HAP-1 (cell line): ENCODE measurements around the gene FRRS1.
A peak's percentile ranks its signal among the peaks of the same experiment; 100 is the strongest.

Source experiments
- DNase-seq, 2 experiments: peaks; one replicate each; pipeline ENCODE4 v3.0.0-alpha.2; 2016 to 2020; ENCODE audit warnings: low spot score in 2 of 2
- H3K27me3 ChIP-seq: fragments of 250-450 bp; sonication (Bioruptor Pico); 2 replicates; pipeline ENCODE4 v1.5.1; 2020; ENCODE audit warnings: low read depth, mild to moderate bottlenecking, moderate library complexity
- H3K36me3 ChIP-seq: fragments of 250-450 bp; sonication (Bioruptor Pico); replicated peaks from 2 replicates; pipeline ENCODE4 v1.5.1; 2020; ENCODE audit warnings: mild to moderate bottlenecking
- H3K4me1 ChIP-seq: fragments of 250-450 bp; sonication (Bioruptor Pico); 2 replicates; pipeline ENCODE4 v1.5.1; 2020; ENCODE audit warnings: mild to moderate bottlenecking
- H3K4me3 ChIP-seq: fragments of 250-450 bp; sonication (Bioruptor Pico); 2 replicates; pipeline ENCODE4 v1.5.1; 2020; ENCODE audit warnings: mild to moderate bottlenecking, moderate library complexity
- H3K9me3 ChIP-seq: fragments of 250-450 bp; sonication (Bioruptor Pico); 2 replicates; pipeline ENCODE4 v1.5.1; 2020; ENCODE audit warnings: mild to moderate bottlenecking, moderate library complexity
- in situ Hi-C: fragments of 300-500 bp; cut with MboI; formaldehyde crosslinking; loops from 3 replicates; pipeline ENCODE4 v1.14.3; 2020; ENCODE audit warnings: low sequenced_read_pairs, inconsistent platforms, mixed read lengths

FRRS1 gene

DNA sequence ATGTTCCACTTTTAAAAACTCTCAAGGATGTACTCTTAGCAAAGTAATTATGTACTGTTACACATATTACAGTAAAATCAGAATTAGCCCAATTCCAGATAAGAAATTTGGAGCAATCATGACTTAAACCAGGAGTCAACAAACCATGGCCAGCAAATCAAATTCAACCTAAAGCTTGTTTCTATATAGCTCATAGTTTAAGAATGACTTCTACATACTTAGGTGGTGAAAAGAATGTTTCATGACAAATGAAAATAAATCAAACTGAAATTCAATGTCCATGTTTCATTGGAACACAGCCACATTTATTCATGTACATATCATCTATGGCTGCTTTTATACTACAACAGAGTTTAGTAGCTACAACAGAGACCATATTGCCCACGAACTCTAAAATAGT, 35.1 kb downstream of the FRRS1 start:
- Histone ChIP-seq H3K36me3 (no peaks in the 10 kb centered on the region), H3K27me3 (no peaks in the 10 kb centered on the region), H3K4me3 (no peak overlapping the region), H3K4me1 (peaks cover 12% of the 10 kb centered on the region), H3K9me3 (no peaks in the 10 kb centered on the region)
- in situ Hi-C loops, result no loop called here
- no peak for DNase-seq

DNA sequence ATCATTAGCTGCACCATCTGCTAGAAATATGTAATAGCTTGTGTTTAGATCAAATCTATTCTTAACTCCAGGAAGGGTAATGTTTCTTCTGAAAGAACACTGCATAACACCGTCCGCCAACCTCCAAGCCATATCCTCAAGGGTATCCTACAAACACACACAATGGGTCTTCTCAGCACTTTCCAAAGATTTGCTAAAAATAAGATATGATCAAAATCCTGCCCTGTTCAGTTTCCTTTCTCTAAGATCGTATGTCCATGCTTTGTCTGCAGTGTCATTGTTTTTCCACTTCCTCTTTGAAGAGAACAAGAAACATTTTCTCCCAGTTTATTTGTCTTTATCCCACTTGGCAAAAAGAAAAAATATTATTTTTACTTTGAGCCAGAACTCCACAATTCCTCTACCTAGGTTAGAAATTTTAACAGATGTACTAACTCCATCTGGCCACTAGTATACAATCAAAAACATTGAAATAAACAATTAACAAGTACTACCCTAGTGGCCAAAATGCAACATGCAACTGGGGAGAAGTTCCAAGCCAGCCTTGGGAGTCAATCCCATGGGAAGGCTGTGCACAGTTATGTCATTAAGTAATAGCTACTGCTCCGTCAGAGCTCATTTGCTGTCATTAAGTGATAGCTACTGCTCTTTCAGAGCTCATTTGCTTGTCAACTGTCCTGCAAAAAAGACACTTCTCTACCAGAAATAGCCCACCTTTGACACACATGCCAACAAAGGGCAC, 37.8 kb downstream of the FRRS1 start:
- in situ Hi-C loops, result no loop called here
- Histone ChIP-seq H3K4me1 (peaks cover 8% of the 10 kb centered on the region), H3K4me3 (no peak overlapping the region), H3K9me3 (no peaks in the 10 kb centered on the region), H3K27me3 (no peaks in the 10 kb centered on the region), H3K36me3 (no peaks in the 10 kb centered on the region)
- DNase-seq, result peak; percentile 48 to 68

DNA sequence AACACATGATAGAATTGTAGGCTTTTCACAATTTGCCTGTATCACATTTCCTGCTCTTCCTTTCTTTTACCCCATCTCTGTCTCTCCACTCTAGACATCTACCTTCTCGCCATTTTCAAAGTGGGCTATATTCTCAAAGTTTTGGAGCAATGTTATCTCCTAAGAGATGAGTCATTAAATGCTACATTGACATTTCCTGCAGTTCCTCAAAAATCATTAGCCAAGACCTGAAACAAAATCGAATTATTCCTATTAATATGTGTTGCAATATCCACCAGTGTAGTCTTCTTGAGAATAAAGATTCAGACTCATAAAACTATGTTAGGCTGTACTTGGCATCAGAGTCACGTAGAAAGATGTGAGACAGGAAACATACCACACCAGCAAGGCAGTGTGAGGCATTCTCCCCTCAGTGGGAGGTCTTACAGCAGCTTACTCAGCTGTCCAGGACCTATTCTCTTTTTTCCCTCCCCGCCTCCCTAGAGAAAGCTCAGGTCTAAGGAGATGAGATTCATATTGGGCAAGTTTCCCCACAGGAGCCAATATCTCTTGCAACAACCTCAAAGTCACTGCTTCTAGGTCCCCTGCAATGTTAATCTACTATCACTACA, 38.8 kb downstream of the FRRS1 start:
- no peak for DNase-seq
- Histone ChIP-seq H3K4me1 (no peaks in the 10 kb centered on the region), H3K4me3 (no peak overlapping the region), H3K36me3 (no peaks in the 10 kb centered on the region), H3K27me3 (no peaks in the 10 kb centered on the region), H3K9me3 (no peaks in the 10 kb centered on the region)
- in situ Hi-C loops, result no loop called here

DNA sequence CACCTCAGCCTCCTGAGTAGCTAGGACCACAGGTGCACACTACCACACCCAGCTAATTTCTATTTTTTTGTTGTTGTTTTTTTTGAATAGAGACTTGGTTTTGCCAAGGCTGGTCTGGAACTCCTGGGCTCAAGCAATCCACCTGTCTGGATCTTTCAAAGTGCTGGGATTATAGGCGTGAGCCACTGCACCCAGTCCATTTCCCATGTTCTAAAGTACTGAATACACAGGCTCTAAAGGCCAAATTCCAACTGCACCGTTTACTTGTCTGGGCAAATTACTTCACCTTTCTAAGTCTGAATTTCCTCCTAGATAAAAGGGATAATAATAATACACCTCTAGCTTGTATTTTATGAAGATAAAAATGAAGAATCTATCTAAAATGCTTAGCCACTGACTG, 39.6 kb downstream of the FRRS1 start:
- H3K4me3 ChIP-seq, result no peak overlapping the region
- in situ Hi-C loops, result no loop called here
- no peaks in the 10 kb centered on the region for H3K4me1 ChIP-seq
- DNase-seq, result no peak
- no peaks in the 10 kb centered on the region for H3K36me3 ChIP-seq
- no peaks in the 10 kb centered on the region for H3K9me3 ChIP-seq
- H3K27me3 ChIP-seq, result no peaks in the 10 kb centered on the region

DNA sequence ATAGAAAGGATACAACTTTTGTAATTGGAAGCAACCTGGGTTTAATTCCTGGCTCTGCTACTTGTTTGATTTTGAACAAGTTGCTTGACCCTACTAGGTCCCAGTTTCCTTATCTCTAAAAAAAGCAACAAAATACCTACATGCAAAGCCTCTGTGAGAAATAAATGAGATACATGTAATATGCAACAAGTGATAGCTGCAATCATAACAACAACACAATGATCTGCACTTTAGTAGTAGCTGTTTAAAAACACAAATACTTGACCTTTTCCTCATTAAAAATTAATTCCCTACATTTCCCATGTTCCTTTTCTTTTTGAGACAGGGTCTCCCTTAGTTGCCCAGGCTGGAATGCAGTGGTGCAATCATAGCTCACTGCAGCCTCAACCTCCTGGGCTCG, 40.0 kb downstream of the FRRS1 start:
- Histone ChIP-seq H3K9me3 (no peaks in the 10 kb centered on the region), H3K4me1 (no peaks in the 10 kb centered on the region), H3K27me3 (no peaks in the 10 kb centered on the region), H3K36me3 (no peaks in the 10 kb centered on the region), H3K4me3 (no peak overlapping the region)
- no peak for DNase-seq
- in situ Hi-C loops, result no loop called here

DNA sequence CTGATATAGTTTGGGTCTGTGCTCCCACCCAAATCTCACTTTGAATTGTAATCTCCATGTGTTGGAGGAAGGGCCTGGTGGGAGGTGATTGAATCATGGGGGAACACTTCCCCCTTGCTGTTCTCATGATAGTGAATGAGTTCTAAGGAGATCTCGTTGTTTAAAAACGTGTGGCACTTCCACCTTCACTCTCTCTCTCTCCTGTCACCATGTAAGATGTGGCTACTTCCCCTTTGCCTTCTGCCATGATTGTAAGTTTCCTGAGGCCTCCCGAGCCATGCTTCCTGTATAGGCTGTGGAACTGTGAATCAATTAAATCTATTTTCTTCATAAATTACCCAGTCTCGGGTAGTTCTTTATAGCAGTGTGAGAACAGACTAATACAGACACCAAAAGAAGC, 40.4 kb downstream of the FRRS1 start:
- H3K4me3 ChIP-seq, result no peak overlapping the region
- in situ Hi-C loops, result no loop called here
- no peaks in the 10 kb centered on the region for H3K36me3 ChIP-seq
- H3K27me3 ChIP-seq, result no peaks in the 10 kb centered on the region
- H3K9me3 ChIP-seq, result no peaks in the 10 kb centered on the region
- DNase-seq, result no peak
- no peaks in the 10 kb centered on the region for H3K4me1 ChIP-seq

DNA sequence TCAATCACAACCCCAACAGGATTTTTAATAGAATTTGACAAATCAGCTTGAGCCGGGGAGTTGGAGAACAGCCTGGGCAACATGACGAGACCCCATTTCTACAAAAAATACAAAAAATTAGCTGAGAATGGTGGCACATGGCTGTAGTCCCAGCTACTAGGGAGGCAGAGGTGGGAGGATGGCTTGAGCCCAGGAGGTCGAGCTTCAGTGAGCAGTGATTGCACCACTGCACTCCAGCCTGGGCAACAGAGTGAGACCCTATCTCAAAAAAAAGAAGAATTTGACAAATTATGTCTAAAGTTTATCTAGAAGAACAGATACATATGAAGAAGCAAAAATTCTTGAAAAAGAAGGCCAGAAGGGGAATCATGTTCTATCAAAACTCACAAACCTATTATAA, 43.2 kb downstream of the FRRS1 start:
- Histone ChIP-seq H3K4me1 (peaks cover 8% of the 10 kb centered on the region), H3K36me3 (no peaks in the 10 kb centered on the region), H3K9me3 (no peaks in the 10 kb centered on the region), H3K4me3 (no peak overlapping the region), H3K27me3 (no peaks in the 10 kb centered on the region)
- in situ Hi-C loops, result loop anchor here (25.0 kb wide), 1 partner anchor 936 kb away; no protein-coding TSS in a partner anchor
- no peak for DNase-seq

DNA sequence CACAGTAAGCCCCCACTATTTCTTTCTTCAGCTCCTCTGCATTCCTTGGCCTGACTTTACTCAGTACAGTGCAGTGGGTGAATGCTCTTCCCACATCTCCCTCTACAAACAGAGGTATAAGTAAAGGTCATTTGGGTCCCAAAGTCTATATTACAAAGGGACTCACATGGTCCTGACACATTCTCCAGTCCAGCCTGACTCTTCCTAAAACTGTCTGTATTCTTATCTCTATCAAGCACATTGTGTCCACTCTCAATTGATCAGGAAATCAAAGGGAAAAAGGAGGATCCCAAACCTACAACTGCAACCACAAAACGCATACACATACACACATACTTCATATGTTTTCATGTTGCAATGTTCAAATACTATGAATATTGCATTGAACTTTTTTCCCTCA, 49.4 kb downstream of the FRRS1 start:
- Histone ChIP-seq H3K4me3 (no peak overlapping the region), H3K27me3 (no peaks in the 10 kb centered on the region), H3K36me3 (0 out of 2 replicates have a peak, but pooled peaks cover 2% of the 10 kb centered on the region), H3K4me1 (peaks cover 11% of the 10 kb centered on the region), H3K9me3 (no peaks in the 10 kb centered on the region)
- no peak for DNase-seq
- in situ Hi-C loops, result loop anchor here (25.0 kb wide), 1 partner anchor 930 kb away; no protein-coding TSS in a partner anchor

DNA sequence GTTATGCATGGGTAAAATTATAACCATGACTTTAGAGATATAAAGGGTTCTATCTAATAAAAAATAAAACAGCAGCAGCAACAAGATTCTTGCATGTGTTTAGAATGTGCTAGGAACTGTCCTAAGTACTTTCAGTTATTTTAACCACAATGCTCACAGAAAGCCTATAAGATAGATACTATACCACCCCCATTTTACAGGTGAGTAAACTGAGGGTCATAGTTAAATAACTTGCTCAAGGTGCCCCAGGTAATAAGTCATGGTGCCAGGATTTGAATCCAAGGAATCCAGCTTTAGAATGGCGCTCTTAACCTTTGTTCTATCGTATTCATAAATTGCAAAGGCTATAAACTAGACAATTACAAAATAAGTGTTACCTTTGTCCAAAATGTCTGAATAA, 53.4 kb downstream of the FRRS1 start:
- Histone ChIP-seq H3K9me3 (no peaks in the 10 kb centered on the region), H3K27me3 (no peaks in the 10 kb centered on the region), H3K4me1 (peaks cover 3% of the 10 kb centered on the region; the same call in 1 of the 2 replicates), H3K4me3 (no peak overlapping the region), H3K36me3 (peaks cover 2% of the 10 kb centered on the region; the same call in 1 of the 2 replicates)
- in situ Hi-C loops, result loop anchor here (25.0 kb wide), 1 partner anchor 926 kb away; no protein-coding TSS in a partner anchor
- no peak for DNase-seq

DNA sequence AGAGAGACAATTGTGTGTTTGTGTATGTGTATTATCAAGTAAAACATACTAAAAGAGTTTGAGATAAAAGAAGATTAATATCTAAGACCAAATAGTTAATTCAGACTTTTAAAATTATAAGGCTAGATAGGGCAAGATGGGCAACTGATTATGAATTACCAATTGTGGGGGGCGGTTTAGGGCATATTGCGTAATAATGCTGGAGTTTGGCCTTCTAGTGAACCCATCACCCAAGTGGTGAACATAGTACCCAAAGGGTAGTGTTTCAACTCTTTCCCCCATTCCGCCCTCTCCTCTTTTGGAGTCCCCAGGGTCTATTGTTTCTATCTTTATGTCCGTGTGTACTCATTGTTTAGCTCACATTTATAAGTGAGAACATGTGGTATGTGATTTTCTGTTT, 55.4 kb downstream of the FRRS1 start:
- no peak for DNase-seq
- Histone ChIP-seq H3K4me3 (no peak overlapping the region), H3K4me1 (no peaks in the 10 kb centered on the region), H3K27me3 (no peaks in the 10 kb centered on the region), H3K9me3 (no peaks in the 10 kb centered on the region), H3K36me3 (peaks cover 2% of the 10 kb centered on the region; the same call in 1 of the 2 replicates)
- in situ Hi-C loops, result loop anchor here (25.0 kb wide), 1 partner anchor 924 kb away; no protein-coding TSS in a partner anchor

DNA sequence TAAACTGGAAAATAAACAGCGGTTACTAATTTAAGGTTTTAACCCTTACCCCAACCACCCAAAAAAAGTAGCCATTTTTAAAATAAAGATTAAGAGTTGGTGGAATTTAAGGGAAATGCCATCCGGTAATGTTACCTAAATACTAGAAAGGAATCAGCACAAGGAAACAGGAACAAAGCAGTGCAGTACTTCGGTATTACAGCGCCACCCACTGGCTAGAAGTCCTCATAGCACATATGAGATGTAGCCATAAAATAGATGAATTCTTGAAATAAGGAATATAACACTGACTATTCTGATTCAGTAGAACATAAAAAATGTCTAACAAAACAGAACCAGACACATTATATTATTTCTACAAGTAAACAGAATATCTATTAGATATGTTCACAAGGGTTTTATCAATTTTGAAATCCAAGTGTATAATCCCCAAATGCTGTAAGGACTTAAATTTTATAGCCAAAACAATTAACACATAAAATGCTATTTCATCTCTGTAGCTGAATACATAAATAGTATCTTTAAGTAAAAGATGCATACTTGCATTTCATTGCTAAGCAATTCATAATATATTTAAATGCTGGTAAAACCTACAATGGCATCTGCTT, 58.8 kb downstream of the FRRS1 start:
- no peak overlapping the region for H3K4me3 ChIP-seq
- no peaks in the 10 kb centered on the region; the same call in 1 of the 2 replicates for H3K36me3 ChIP-seq
- no peaks in the 10 kb centered on the region for H3K9me3 ChIP-seq
- peak; percentile 65 to 81 for DNase-seq
- in situ Hi-C loops, result loop anchor here (10.0 to 25.0 kb wide), 2 partner anchors 533 to 920 kb away; no protein-coding TSS in a partner anchor
- no peaks in the 10 kb centered on the region for H3K27me3 ChIP-seq
- H3K4me1 ChIP-seq, result no peaks in the 10 kb centered on the region

DNA sequence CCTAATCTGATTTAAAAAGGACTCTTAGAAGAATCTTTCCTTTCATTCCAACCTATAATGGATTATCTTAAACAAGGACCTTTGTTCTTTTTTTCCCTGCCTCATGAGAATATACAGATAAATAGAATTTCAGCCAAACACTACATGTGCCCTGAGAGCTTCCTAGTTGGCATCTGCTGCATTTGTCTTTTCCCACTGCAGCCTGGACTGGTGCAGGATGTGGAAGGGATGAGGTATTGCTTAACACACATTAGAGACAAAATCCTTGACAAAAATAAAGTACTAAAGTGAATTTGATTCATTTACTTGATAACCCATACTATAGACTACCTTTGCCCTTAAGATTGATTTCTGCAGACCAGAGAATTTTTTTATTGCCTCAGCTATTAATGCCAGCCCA, 61.0 kb downstream of the FRRS1 start:
- Histone ChIP-seq H3K4me3 (no peak overlapping the region), H3K36me3 (no peaks in the 10 kb centered on the region; the same call in 1 of the 2 replicates), H3K9me3 (no peaks in the 10 kb centered on the region), H3K27me3 (no peaks in the 10 kb centered on the region), H3K4me1 (no peaks in the 10 kb centered on the region)
- DNase-seq, result no peak
- in situ Hi-C loops, result loop anchor here (10.0 to 25.0 kb wide), 2 partner anchors 531 to 918 kb away; no protein-coding TSS in a partner anchor

DNA sequence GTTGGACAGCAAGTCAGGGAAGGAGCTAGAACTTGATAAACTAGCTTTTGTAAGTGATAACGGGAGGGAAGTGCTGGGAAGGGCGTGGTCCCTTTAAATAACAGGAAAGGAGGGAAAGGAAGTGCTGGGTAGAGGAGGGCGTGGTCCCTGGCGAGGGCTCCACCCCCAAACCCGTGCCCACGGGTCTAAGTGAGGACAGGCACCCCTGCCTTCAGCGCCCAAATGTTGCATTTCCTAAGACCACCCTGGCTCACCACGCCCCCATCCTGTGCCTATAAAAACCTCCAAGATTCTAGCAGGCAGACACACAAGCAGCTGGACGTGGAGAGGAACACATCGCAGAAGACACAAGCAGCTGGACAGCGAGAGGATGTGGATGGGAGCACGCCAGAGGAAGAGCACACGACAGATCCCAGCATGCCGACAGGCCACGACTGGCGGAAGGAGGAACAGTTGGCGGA, 62.0 kb downstream of the FRRS1 start:
- no peaks in the 10 kb centered on the region; the same call in 1 of the 2 replicates for H3K36me3 ChIP-seq
- peaks cover 4% of the 10 kb centered on the region; the same call in 1 of the 2 replicates for H3K27me3 ChIP-seq
- in situ Hi-C loops, result loop anchor here (10.0 to 25.0 kb wide), 2 partner anchors 530 to 917 kb away; no protein-coding TSS in a partner anchor
- 0 out of 2 replicates have a peak, but pooled peaks cover 3% of the 10 kb centered on the region for H3K9me3 ChIP-seq
- no peaks in the 10 kb centered on the region for H3K4me1 ChIP-seq
- H3K4me3 ChIP-seq, result no peak overlapping the region
- no peak for DNase-seq
